HG03039 (cell line): Measurements from ENCODE around the gene ZNF532.

Source experiments
- ATAC-seq: cut with Tn5 transposase; IDR thresholded peaks from one replicate; pipeline ENCODE4 v1.9.1; 2021; ENCODE audit warnings: mild to moderate bottlenecking, moderate library complexity; ENCODE audit not compliant: unreplicated experiment

ZNF532 gene

DNA sequence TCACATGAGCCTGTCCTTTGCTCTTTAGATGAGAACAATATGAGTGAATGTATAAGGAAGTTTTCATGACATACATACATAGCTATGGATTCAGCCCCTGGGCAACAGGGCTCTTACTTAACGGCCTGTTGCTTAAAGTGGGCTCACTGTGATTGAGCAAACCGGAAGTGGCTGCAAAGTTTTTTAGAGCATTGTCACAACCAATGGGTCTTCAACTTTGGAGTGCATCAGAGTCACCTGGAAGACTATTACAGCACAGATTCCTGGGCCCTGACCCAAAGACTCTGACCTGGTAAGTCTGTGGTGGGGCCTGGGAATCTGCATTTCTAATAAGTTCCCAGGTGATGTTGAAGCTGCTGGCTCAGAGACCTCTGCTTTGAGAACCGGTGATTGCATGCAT is 168.7 kb downstream of the ZNF532 start:
- no peak for ATAC-seq

DNA sequence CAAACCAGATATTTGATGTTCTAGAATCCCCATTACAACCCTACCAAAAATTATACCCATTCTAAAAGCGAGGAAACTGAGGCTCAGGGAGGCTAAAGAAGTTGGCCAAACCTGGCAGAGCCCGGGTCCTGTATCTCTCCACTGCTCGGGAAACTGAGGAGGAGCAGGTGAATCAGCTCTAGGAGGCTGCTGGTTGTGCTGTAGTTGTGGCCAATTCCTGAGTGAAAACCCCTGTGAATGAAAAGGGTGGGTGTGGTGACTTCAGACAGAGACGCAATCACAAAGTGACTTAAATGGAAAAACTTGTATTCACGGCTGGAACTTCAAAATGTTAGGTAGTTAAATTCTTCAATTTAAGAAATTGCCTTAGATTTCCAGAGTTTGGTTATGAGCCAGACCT is 169.3 kb downstream of the ZNF532 start:
- no peak for ATAC-seq

DNA sequence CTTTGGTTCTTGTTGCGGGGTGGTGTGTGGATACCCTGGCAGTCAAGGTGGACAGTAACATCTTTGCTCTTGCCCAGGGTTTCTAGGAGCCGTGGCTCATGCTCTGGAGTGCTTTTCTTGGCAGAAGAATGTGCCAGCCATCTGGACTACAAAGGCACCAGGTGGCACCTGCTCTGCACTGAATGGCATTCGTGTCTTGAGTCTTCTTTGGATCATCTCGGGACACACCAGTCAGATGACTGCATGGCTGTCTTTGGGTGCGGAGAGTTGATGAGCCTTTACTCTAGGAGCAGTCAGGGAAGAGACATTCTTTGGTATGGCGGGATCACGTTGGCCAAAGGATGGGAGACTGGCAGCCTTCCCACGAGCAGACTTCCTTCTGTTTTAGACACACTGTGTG is 170.9 kb downstream of the ZNF532 start:
- ATAC-seq, result no peak
